ENCODE results near the gene ZBBX. TPM values are rescaled to one million over a fixed set of nuclear protein-coding genes. Genes with fewer than 3 reads are reported as not detected.

The ZBBX gene
- total and polyA plus RNA-seq, 12 donors, result 0.18 to 0.64 (median 0.31) TPM; not detected in 8

DNA sequence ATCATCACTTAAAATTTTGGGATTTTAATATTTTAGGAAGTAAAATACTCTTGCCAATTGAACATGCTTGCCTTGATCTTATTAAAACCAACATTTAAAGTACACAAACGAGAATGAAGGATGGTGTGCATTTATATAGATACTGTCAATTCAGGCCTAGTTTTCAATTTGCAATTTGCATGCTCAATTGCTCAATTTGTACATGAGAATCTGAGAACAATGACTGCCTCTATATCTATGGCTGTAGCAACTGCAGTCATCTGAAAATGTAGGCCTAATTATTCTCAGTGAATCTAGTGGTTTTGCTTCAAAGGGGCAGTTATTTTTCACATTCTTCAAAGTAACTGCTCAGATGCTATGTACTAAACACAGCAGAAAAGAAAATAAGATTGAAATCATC, 18.8 kb downstream of the ZBBX start:
- intact Hi-C loops (cut with DNase I), result no loop called here
- Histone ChIP-seq H3K27ac (no peak overlapping the region), H3K36me3 (replicated peaks in 1 of 2) (no peaks in the 10 kb centered on the region), H3K4me3 (no peak overlapping the region), H3K27me3 (no peaks in the 10 kb centered on the region), H3K4me1 (replicated peaks in 1 of 2) (no peaks in the 10 kb centered on the region), H3K9me3 (replicated peaks in 1 of 3) (no peaks in the 10 kb centered on the region)
- no peak for DNase-seq
- TF ChIP-seq POLR2A (IDR thresholded peaks at IDR 0.05), result no peak
- TF ChIP-seq, protein P1, sequence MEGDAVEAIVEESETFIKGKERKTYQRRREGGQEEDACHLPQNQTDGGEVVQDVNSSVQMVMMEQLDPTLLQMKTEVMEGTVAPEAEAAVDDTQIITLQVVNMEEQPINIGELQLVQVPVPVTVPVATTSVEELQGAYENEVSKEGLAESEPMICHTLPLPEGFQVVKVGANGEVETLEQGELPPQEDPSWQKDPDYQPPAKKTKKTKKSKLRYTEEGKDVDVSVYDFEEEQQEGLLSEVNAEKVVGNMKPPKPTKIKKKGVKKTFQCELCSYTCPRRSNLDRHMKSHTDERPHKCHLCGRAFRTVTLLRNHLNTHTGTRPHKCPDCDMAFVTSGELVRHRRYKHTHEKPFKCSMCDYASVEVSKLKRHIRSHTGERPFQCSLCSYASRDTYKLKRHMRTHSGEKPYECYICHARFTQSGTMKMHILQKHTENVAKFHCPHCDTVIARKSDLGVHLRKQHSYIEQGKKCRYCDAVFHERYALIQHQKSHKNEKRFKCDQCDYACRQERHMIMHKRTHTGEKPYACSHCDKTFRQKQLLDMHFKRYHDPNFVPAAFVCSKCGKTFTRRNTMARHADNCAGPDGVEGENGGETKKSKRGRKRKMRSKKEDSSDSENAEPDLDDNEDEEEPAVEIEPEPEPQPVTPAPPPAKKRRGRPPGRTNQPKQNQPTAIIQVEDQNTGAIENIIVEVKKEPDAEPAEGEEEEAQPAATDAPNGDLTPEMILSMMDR (IDR thresholded peaks at IDR 0.05), result no peak
- WGBS, 4 donors, result 61 to 88% (median 66%) methylated on average over 1 of the region's 1 CpG

DNA sequence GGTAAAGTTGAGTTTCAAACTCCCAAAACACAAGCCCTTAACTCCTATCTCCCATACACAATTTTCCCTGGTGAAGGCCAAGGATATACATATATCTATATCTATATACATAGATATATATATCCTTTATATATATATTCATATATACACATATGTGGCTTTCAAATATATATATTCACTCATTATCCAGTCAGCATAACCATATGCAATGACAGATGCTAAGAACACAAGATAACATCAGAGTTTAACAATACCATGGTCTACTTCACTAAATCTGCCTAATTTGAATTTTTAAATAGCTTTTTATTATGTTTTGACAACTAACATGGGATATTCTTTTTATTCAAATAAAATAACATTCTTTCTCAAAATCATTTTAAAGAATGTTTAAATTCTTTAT, 24.7 kb downstream of the ZBBX start:
- intact Hi-C loops (cut with DNase I), result no loop called here
- H3K4me1 ChIP-seq (replicated peaks in 1 of 2), result no peaks in the 10 kb centered on the region
- TF ChIP-seq, protein P1 (IDR thresholded peaks at IDR 0.05), result no peak
- TF ChIP-seq POLR2A (IDR thresholded peaks at IDR 0.05), result no peak
- H3K36me3 ChIP-seq (replicated peaks in 1 of 2), result no peaks in the 10 kb centered on the region
- H3K4me3 ChIP-seq, result no peak overlapping the region
- no peak overlapping the region for H3K27ac ChIP-seq
- DNase-seq, result no peak
- H3K9me3 ChIP-seq (replicated peaks in 1 of 3), result no peaks in the 10 kb centered on the region
- H3K27me3 ChIP-seq, result no peaks in the 10 kb centered on the region

DNA sequence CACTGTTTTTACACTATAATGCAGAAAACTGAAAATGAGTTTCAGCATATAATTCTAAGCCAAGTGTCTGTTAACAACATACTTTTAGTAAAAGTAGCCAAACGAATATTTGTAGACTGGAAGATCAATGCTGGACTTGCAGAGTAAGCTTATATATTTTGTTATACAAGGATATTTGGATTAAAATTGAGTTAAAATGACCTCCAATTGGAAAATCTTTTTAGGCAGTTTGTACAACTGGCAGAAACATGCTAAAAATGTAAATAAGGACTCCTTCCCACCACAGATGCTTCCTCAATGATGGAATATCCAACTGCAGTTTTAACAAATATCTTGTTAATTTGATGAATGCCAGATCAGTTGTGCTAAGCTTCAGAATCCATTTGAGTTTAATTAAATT, 25.3 kb downstream of the ZBBX start:
- Histone ChIP-seq H3K27ac (no peak overlapping the region), H3K27me3 (no peaks in the 10 kb centered on the region), H3K4me1 (replicated peaks in 1 of 2) (no peaks in the 10 kb centered on the region), H3K9me3 (replicated peaks in 1 of 3) (no peaks in the 10 kb centered on the region), H3K36me3 (replicated peaks in 1 of 2) (no peaks in the 10 kb centered on the region), H3K4me3 (no peak overlapping the region)
- intact Hi-C loops (cut with DNase I), result no loop called here
- DNase-seq, result no peak
- no peak for TF ChIP-seq POLR2A (IDR thresholded peaks at IDR 0.05)
- TF ChIP-seq, protein P1 (IDR thresholded peaks at IDR 0.05), result no peak
- WGBS, 4 donors, result 48 to 81% (median 56%) methylated on average over 1 of the region's 1 CpG

DNA sequence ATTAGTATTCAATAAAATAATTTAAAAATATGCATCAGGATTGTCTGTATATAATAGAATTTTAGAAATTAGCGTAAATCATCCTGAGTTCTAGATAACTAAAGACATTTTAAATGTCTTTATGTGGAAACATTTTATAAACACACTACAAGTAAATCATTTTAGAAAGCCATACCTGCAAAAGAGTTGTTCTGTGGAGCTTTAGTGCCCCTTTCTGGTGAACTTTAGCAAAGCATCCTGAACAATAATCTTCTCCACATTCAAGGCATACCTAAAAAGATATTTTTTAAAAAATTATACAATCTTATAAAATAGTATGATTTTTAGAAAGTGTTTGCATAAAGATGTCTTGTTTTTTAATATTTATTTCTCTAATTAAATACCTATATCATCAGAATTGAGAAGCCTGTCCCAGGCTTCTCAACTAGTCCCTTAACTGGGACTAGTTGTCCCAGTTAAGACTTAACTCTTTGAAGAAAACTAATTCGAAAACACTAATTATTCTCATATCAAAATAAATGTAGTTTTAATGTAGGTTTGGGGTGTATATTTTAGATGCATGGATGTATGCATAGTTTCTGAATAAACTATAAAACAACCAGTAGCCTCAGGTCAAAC, 29.7 kb downstream of the ZBBX start:
- no peak for DNase-seq
- no peaks in the 10 kb centered on the region for H3K9me3 ChIP-seq (replicated peaks in 1 of 3)
- no peaks in the 10 kb centered on the region for H3K36me3 ChIP-seq (replicated peaks in 1 of 2)
- no peak overlapping the region for H3K4me3 ChIP-seq
- no peak for TF ChIP-seq POLR2A (IDR thresholded peaks at IDR 0.05)
- TF ChIP-seq, protein P1 (IDR thresholded peaks at IDR 0.05), result peak in 4 of 6 experiments; percentile 35 to 53 (median 46)
- no peaks in the 10 kb centered on the region for H3K27me3 ChIP-seq
- intact Hi-C loops (cut with DNase I), result no loop called here
- 22 to 33% (median 28%) methylated on average over 2 of the region's 2 CpGs for WGBS, 4 donors
- H3K27ac ChIP-seq, result no peak overlapping the region
- H3K4me1 ChIP-seq (replicated peaks in 1 of 2), result no peaks in the 10 kb centered on the region
